Fibroblast of lung (primary cell): ENCODE measurements around the gene PRKCD. TPM values are rescaled to one million over a fixed set of nuclear protein-coding genes. Genes with fewer than 3 reads are reported as not detected.

Experiments used
- DNase-seq, 2 donors: peaks; one replicate each; pipeline versions ENCODE4 v3.0.0 to v3.0.0-alpha.2; 2010; ENCODE audit warnings: low read depth in 2 of 2
- H2AFZ ChIP-seq: 2 replicates; pipeline ENCODE4 v1.5.1; 2012; ENCODE audit warnings: low read length, control low read depth, inconsistent platforms
- H3K27ac ChIP-seq: 2 replicates; pipeline ENCODE4 v1.5.1; 2011; ENCODE audit warnings: low read length, control low read depth; ENCODE audit not compliant: insufficient read depth
- H3K27me3 ChIP-seq: 2 replicates; pipeline ENCODE4 v1.5.1; 2011; ENCODE audit warnings: mild to moderate bottlenecking, low read length; ENCODE audit not compliant: control insufficient read depth, insufficient read depth
- H3K36me3 ChIP-seq: 2 replicates; pipeline ENCODE4 v1.5.1; 2011; ENCODE audit warnings: low read length; ENCODE audit not compliant: control insufficient read depth, insufficient read depth
- H3K4me1 ChIP-seq: 2 replicates; pipeline ENCODE4 v1.5.1; 2011; ENCODE audit warnings: low read length; ENCODE audit not compliant: control insufficient read depth, insufficient read depth; ENCODE audit errors: extremely low read depth
- H3K4me2 ChIP-seq: 2 replicates; pipeline ENCODE4 v1.5.1; 2011; ENCODE audit warnings: low read length, control low read depth; ENCODE audit not compliant: insufficient read depth; ENCODE audit errors: extremely low read depth
- H3K4me3 ChIP-seq, 4 experiments: fragments of 200-600 bp in 1 of 4; sonication (generic) in 1 of 4; replicated peaks in 1 of 4; 2 replicates each; pipeline ENCODE4 v1.5.1; 2011 to 2016; ENCODE audit warnings: low read length in 4 of 4, low read depth in 3 of 4, mild to moderate bottlenecking in 3 of 4, control low read depth in 2 of 4, inconsistent platforms in 1 of 4, mixed read lengths in 1 of 4; ENCODE audit not compliant: insufficient read depth in 1 of 4; ENCODE audit errors: control extremely low read depth in 1 of 4
- H3K79me2 ChIP-seq: 2 replicates; pipeline ENCODE4 v1.5.1; 2012; ENCODE audit warnings: mild to moderate bottlenecking, low read length, inconsistent platforms; ENCODE audit not compliant: control insufficient read depth, insufficient read depth
- H3K9ac ChIP-seq: 2 replicates; pipeline ENCODE4 v1.5.1; 2011; ENCODE audit warnings: mild to moderate bottlenecking, low read length, control low read depth; ENCODE audit not compliant: insufficient read depth
- H3K9me3 ChIP-seq: 2 replicates; pipeline ENCODE4 v1.5.1; 2012; ENCODE audit warnings: low read depth, low read length; ENCODE audit not compliant: control insufficient read depth, insufficient read depth
- H4K20me1 ChIP-seq: 2 replicates; pipeline ENCODE4 v1.5.1; 2011; ENCODE audit warnings: low read length; ENCODE audit not compliant: control insufficient read depth, insufficient read depth; ENCODE audit errors: extremely low read depth
- EZH2 ChIP-seq: IDR thresholded peaks from 2 replicates; pipeline ENCODE4 v1.5.1; 2012; ENCODE audit warnings: low read length, control low read depth, mild to moderate bottlenecking; ENCODE audit errors: missing control alignments
- polyA plus RNA-seq, 2 donors: library from polyadenylated mRNA; depleted of rRNA in 1 of 2; stranded (reverse) in 1 of 2; unstranded in 1 of 2; fragments of >200 nt; gene quantifications; 2 replicates each; pipeline ENCODE4 v1.2.1, GENCODE V29; 2011 to 2012; ENCODE audit warnings: missing spikeins in 1 of 2
- total RNA-seq: library from RNA; depleted of rRNA; stranded (reverse); fragments of >200 nt; gene quantifications from 2 replicates; pipeline ENCODE4 v1.2.1, GENCODE V29; 2014
- TF ChIP-seq, protein P1 (sequence below), 2 donors: IDR thresholded peaks in 1 of 2; conservative IDR thresholded peaks in 1 of 2; 1 replicate in 1 of 2; 2 replicates in 1 of 2; pipeline ENCODE4 v1.5.1; 2011 to 2012; ENCODE audit warnings: low read length in 2 of 2, control low read depth in 1 of 2, inconsistent platforms in 1 of 2, low read depth in 1 of 2, mild to moderate bottlenecking in 1 of 2

Gene PRKCD
- total and polyA plus RNA-seq, 2 donors (not counting 1 experiment from before 2014, with no cell fraction given), result 3.8 to 21.2 TPM

DNA sequence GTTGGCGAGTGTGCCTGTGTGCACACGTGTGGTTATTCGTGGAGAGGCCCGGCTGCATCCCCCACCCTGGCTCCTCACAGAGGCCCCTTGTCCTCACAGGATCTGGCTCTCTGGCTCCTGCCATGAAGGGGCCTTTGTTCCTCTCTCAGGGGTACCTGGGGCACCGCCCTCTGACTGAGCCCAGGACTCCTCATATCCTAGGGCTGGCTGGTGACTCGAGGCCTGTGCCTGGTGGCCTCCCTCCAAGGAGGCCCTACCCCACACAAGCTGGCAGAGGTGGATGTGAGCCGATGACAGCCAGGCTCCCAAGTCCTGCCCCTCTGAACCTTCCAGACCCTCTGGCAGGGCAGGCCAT, 10.0 kb downstream of the PRKCD start:
- Histone ChIP-seq H3K36me3 (peaks cover 2% of the 10 kb centered on the region), H3K4me3 (no peak overlapping the region), H3K27ac (no peak overlapping the region), H4K20me1 (no peaks in the 10 kb centered on the region), H3K9ac (no peak overlapping the region), H3K9me3 (no peaks in the 10 kb centered on the region), H2AFZ (no peak overlapping the region), H3K4me2 (no peak overlapping the region), H3K79me2 (peaks cover 5% of the 10 kb centered on the region), H3K4me1 (peaks cover 11% of the 10 kb centered on the region), H3K27me3 (no peaks in the 10 kb centered on the region)
- TF ChIP-seq, protein P1, sequence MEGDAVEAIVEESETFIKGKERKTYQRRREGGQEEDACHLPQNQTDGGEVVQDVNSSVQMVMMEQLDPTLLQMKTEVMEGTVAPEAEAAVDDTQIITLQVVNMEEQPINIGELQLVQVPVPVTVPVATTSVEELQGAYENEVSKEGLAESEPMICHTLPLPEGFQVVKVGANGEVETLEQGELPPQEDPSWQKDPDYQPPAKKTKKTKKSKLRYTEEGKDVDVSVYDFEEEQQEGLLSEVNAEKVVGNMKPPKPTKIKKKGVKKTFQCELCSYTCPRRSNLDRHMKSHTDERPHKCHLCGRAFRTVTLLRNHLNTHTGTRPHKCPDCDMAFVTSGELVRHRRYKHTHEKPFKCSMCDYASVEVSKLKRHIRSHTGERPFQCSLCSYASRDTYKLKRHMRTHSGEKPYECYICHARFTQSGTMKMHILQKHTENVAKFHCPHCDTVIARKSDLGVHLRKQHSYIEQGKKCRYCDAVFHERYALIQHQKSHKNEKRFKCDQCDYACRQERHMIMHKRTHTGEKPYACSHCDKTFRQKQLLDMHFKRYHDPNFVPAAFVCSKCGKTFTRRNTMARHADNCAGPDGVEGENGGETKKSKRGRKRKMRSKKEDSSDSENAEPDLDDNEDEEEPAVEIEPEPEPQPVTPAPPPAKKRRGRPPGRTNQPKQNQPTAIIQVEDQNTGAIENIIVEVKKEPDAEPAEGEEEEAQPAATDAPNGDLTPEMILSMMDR (conservative IDR thresholded peaks at IDR 0.05 in 1 of 2, IDR thresholded peaks at IDR 0.05 in 1 of 2; ENCODE audit: low read depth in 1 of 2, low read length in 2 of 2), result no peak
- no peak for TF ChIP-seq EZH2
- DNase-seq, result no peak

- H3K36me3 ChIP-seq, result peaks cover 2% of the 10 kb centered on the region
- no peak overlapping the region for H2AFZ ChIP-seq
- peaks cover 5% of the 10 kb centered on the region for H3K4me1 ChIP-seq
- no peaks in the 10 kb centered on the region for H3K79me2 ChIP-seq
- no peak overlapping the region for H3K9ac ChIP-seq
- no peak for DNase-seq
- no peak overlapping the region for H3K4me3 ChIP-seq
- TF ChIP-seq EZH2, result no peak
- TF ChIP-seq, protein P1 (conservative IDR thresholded peaks at IDR 0.05 in 1 of 2, IDR thresholded peaks at IDR 0.05 in 1 of 2; ENCODE audit: low read depth in 1 of 2, low read length in 2 of 2), result no peak
- H3K9me3 ChIP-seq, result no peaks in the 10 kb centered on the region
- no peak overlapping the region for H3K27ac ChIP-seq
- H3K4me2 ChIP-seq, result no peak overlapping the region
- H4K20me1 ChIP-seq, result no peaks in the 10 kb centered on the region
- no peaks in the 10 kb centered on the region for H3K27me3 ChIP-seq
Observed at GRCh38 chr3:53171827-53172505, 11.0 kb downstream of the PRKCD start.

DNA sequence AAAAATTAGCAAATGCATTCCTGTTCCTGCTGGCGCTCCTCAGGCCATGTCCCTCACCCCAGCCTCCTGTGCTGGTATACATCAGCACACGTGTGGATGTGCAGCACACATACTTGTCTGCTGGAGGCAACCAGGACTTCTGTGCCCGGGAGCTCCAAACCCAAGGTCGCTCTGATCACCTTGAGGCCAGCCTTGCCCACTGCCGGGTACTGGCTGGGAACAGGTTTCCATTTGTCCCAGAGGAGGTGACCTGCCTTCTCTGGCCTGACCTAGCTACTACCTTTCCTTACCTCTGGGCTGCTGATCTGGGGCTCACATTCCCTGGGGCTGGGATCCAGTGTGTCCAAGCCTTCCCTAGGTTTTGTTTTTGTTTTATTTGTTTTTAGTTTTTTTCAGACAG, 12.1 kb downstream of the PRKCD start:
- Histone ChIP-seq H3K36me3 (peaks cover 2% of the 10 kb centered on the region), H4K20me1 (no peaks in the 10 kb centered on the region), H3K27ac (no peak overlapping the region), H2AFZ (no peak overlapping the region), H3K9ac (no peak overlapping the region), H3K4me1 (peaks cover 5% of the 10 kb centered on the region), H3K4me2 (no peak overlapping the region), H3K4me3 (no peak overlapping the region), H3K79me2 (no peaks in the 10 kb centered on the region), H3K9me3 (no peaks in the 10 kb centered on the region), H3K27me3 (no peaks in the 10 kb centered on the region)
- TF ChIP-seq, protein P1 (conservative IDR thresholded peaks at IDR 0.05 in 1 of 2, IDR thresholded peaks at IDR 0.05 in 1 of 2; ENCODE audit: low read depth in 1 of 2, low read length in 2 of 2), result no peak
- no peak for TF ChIP-seq EZH2
- no peak for DNase-seq
